Muscle of leg (tissue), 11 donors: ENCODE results near the gene FAM83F. TPM values are rescaled to one million over a fixed set of nuclear protein-coding genes. Genes with fewer than 3 reads are reported as not detected.

ENCODE experiments used
- DNase-seq: peaks from one replicate; pipeline ENCODE4 v3.0.0; 2013
- H3K27ac ChIP-seq: one replicate; pipeline ENCODE4 v1.5.1; 2013; ENCODE audit warnings: mild to moderate bottlenecking, low read length, control low read depth
- H3K27me3 ChIP-seq: one replicate; pipeline ENCODE4 v1.6.1; 2013; ENCODE audit warnings: low read length; ENCODE audit not compliant: control insufficient read depth, insufficient read depth
- H3K36me3 ChIP-seq: one replicate; pipeline ENCODE4 v1.6.1; 2013; ENCODE audit warnings: low read length; ENCODE audit not compliant: control insufficient read depth, insufficient read depth
- H3K4me1 ChIP-seq: one replicate; pipeline ENCODE4 v1.6.1; 2013; ENCODE audit warnings: low read length; ENCODE audit not compliant: control insufficient read depth, insufficient read depth
- H3K4me3 ChIP-seq: one replicate; pipeline ENCODE4 v1.5.1; 2013; ENCODE audit warnings: low read length, control low read depth
- H3K9me3 ChIP-seq: replicated peaks from 2 replicates; pipeline ENCODE4 v1.6.1; 2013; ENCODE audit warnings: low read depth, low read length; ENCODE audit not compliant: control insufficient read depth
- WGBS: methylation state at CpG from one replicate; pipeline ENCODE4 v1.1.5; 2013; ENCODE audit warnings: missing lambda C conversion rate; ENCODE audit not compliant: insufficient coverage; 5-methylcytosine and 5-hydroxymethylcytosine counted together
- polyA plus RNA-seq, 8 donors: library from polyadenylated mRNA; unstranded; fragments of 120-200 nt; gene quantifications; one replicate each; pipeline versions ENCODE4 v1.2.1 to v1.2.3, GENCODE V29; 2013; ENCODE audit warnings: inconsistent platforms in 1 of 8, low replicate concordance in 1 of 8; ENCODE audit not compliant: insufficient read length in 8 of 8, insufficient read depth in 1 of 8
- total RNA-seq: library from RNA; stranded (reverse); fragments of 120-200 nt; gene quantifications from one replicate; pipeline ENCODE4 v1.2.4, GENCODE V29; 2013

The FAM83F gene
- total and polyA plus RNA-seq, 9 donors: 0.06 to 0.82 (median 0.27) TPM

DNA sequence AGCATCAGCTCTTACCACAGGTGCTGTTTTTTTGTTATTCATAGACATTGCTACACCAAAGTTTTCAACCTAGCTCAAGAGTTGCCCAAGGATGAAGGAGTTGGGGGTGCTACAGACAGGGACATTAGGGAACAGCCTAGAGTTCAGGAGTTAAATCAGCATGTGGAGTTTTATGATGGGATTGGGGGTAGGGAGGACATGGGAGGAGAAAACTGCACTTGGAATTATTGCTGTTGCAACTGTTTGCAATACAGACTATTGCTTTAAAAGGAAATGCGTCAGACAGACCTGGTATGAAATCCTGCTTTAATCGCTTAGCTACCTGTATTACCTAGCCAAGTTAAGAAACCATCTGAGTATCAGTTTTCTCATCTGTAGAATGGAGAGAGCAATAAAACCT lies 28.3 kb upstream of the FAM83F start:
- Histone ChIP-seq H3K4me1 (no peaks in the 10 kb centered on the region), H3K9me3 (no peaks in the 10 kb centered on the region), H3K27ac (no peak overlapping the region), H3K27me3 (peaks cover 16% of the 10 kb centered on the region), H3K36me3 (no peaks in the 10 kb centered on the region), H3K4me3 (no peak overlapping the region)
- no peak for DNase-seq
- WGBS: no CpG with 5 or more reads among the region's 2 CpGs

DNA sequence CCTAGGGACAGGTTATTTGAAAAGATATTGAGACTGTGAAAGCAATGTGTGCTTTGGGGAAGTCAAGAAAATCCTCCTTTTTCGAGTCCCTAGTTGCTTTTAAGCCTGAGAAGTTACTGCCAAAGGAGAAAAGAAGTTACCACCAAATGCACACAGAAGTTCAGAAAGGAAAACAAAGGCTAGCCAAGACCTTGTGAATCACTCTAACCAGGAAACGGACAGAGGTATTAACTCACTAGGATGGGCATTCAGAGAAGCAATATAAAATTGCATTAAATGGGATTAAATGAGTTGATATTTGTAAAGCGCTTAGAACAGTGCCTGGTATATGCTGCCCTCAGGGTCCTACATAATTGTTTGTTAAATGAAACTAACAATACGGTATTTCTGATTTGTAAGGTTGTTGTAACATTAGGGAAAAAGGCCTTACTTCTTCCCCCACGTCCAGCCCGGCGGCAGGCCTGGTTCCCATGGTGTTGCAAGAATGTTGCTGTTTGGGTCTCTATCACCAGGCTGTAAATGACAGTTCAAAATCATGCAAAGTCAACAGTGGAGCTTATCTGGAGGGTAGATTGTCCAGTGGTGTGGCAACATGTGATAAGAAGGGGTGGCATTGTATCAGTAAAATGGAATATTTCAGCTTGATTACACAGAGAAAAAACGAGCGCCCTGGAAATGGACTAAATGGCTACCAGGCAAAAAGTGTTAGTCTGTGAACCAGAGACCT lies 27.5 kb upstream of the FAM83F start:
- Histone ChIP-seq H3K4me1 (no peaks in the 10 kb centered on the region), H3K27me3 (peaks cover 22% of the 10 kb centered on the region), H3K36me3 (no peaks in the 10 kb centered on the region), H3K9me3 (no peaks in the 10 kb centered on the region), H3K27ac (no peak overlapping the region), H3K4me3 (no peak overlapping the region)
- WGBS: 93% methylated on average over 3 of the region's 9 CpGs
- no peak for DNase-seq

DNA sequence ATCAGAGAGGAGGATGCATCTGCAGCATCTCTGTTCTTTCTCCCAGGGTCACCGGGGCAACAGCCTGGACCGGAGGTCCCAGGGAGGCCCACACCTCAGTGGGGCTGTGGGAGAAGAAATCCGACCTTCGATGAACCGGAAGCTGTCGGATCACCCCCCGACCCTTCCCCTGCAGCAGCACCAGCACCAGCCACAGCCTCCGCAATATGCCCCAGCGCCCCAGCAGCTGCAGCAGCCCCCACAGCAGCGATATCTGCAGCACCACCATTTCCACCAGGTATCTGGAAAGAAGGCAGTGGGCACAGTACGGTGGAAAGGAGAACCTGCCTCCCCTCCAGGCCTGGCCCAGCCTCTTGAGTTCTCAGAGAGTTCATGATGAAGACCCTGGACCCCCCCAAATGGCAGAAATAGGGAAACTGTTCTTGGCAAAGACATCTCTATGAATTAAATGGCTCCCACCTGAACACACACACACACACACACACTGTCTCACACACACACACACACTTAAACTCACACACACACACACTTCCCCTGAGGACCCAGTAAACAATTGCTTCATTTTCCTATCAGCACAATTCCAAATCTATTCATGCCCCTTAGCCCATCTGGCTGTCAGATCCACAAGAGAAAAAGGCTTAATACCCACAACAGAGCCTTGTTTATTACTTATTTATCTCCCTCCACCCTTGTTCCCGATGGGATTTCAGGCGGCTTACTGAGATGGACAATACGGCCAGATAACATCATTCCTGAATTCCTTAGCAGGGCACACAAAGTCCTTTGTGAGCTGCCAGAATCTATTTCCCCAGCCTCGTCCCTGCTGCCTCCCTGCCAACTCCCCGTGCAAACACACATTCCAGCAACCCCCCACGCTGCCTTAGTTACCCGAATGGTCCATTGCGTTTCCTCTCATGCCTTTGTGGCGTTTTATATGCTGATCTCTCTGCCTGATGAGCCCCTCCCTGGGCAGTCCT lies 26.5 kb upstream of the FAM83F start:
- 35% methylated on average over 15 of the region's 20 CpGs for WGBS

DNA sequence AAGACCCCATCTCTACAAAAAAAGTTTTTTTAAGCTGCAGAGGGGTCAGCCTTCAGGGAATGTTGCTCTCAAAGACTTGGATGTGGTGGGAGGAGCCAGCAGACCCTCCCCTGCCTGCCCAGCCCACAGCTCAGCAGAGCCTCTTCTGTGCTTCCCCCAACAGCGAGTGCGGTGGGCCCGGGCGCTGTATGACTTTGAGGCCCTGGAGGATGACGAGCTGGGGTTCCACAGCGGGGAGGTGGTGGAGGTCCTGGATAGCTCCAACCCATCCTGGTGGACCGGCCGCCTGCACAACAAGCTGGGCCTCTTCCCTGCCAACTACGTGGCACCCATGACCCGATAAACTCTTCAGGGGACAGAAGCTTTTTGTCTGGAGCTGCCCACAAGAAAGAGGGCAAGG lies 24.0 kb upstream of the FAM83F start:
- WGBS: 91% methylated on average over 9 of the region's 10 CpGs
- Histone ChIP-seq H3K4me1 (no peaks in the 10 kb centered on the region), H3K27ac (no peak overlapping the region), H3K27me3 (peaks cover 37% of the 10 kb centered on the region), H3K36me3 (no peaks in the 10 kb centered on the region), H3K9me3 (no peaks in the 10 kb centered on the region), H3K4me3 (no peak overlapping the region)
- no peak for DNase-seq

More for the DNA sequence above, 26.5 kb upstream of the FAM83F start:
- H3K9me3 ChIP-seq: no peaks in the 10 kb centered on the region
- no peaks in the 10 kb centered on the region for H3K36me3 ChIP-seq
- no peak for DNase-seq
- peaks cover 29% of the 10 kb centered on the region for H3K27me3 ChIP-seq
- H3K4me3 ChIP-seq: no peak overlapping the region
- H3K27ac ChIP-seq: no peak overlapping the region
- H3K4me1 ChIP-seq: no peaks in the 10 kb centered on the region

DNA sequence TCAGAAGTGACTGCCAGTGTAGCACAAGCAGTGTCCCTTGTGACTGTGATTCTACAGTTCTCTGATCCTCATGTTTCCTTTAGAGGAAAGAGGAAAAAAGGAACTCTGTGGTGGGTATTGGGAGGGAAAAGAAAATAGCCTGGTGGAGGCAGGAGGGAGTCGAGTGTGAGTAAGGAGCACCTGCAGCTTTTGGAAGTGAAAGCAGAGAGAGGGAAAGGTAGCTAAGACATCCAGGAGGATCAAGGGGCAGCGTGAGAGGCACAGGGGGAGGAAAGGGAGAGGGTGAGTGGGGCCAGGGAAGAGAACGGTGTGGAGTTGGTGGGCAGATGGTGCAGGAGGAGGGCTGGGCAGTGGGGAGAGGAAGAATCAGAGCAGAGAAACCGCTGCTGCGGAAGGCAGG lies 22.1 kb upstream of the FAM83F start:
- no peak for DNase-seq
- Histone ChIP-seq H3K27ac (no peak overlapping the region), H3K4me1 (no peaks in the 10 kb centered on the region), H3K4me3 (no peak overlapping the region), H3K27me3 (peaks cover 43% of the 10 kb centered on the region), H3K36me3 (no peaks in the 10 kb centered on the region), H3K9me3 (no peaks in the 10 kb centered on the region)
- WGBS: 35% methylated on average over 5 of the region's 5 CpGs

DNA sequence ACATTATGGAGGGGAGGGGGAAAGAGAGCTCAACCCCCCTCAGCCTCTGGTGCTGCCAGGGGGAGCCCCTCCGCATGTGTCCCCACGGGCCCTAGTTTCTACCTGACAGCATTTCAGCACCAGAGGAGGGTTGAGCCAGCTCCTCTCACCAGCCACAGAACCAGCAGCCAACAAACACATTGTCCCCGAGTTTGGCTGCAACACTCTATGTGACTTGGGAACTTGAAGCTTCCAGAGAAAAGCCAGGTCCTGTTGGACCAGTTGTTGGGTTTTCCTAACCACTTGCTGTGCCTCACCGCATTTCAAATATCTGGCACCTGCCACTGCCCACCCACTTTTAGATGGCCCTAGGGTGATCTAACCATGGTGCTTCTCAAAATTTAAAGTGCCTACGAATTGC lies 21.1 kb upstream of the FAM83F start:
- H3K4me3 ChIP-seq: no peak overlapping the region
- WGBS: 84% methylated on average over 4 of the region's 5 CpGs
- no peak overlapping the region for H3K27ac ChIP-seq
- H3K27me3 ChIP-seq: peaks cover 38% of the 10 kb centered on the region
- DNase-seq: no peak
- H3K36me3 ChIP-seq: no peaks in the 10 kb centered on the region
- H3K9me3 ChIP-seq: no peaks in the 10 kb centered on the region
- no peaks in the 10 kb centered on the region for H3K4me1 ChIP-seq

DNA sequence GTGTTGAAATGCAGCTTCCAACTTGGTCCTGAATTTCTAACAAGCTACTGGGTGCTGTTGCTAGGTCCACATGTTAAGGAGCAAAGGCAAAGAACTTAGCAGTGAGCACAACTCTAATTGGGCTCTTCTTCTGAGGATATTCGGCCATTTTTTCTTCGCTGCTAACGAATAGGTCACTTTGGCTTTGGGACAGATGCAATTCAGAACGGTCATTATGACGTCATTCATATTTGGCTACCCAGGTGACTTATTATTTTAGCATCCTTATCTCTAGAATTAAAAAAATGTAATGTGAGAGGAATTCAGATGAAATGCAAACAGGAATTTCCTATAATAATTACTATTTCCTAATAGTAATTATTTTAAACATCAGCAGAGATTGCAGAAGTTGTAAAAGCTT lies 20.7 kb upstream of the FAM83F start:
- Histone ChIP-seq H3K27ac (no peak overlapping the region), H3K4me1 (no peaks in the 10 kb centered on the region), H3K4me3 (no peak overlapping the region), H3K27me3 (peaks cover 38% of the 10 kb centered on the region), H3K36me3 (no peaks in the 10 kb centered on the region), H3K9me3 (no peaks in the 10 kb centered on the region)
- no peak for DNase-seq
- no CpG with 5 or more reads among the region's 5 CpGs for WGBS

DNA sequence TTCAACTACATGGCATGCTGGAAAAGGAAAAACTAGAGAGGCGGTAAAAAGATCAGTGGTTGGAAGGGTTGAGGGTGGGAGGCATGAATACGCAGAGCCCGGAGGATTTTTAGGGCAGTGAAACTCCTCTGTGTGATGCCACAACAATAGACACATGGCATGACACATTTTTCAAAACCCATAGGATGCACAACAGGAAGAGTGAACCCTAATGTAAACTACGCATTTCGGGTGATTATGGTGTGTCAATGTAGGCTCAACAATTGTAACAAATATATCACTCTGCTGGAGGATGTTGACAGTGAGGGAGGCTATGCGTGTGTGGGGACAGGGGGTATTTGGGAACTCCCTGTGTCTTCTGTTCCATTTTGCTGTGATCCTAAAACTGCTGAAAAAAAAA lies 15.7 kb upstream of the FAM83F start:
- WGBS: 0% methylated on average over 1 of the region's 6 CpGs
- no peaks in the 10 kb centered on the region for H3K4me1 ChIP-seq
- no peak for DNase-seq
- H3K9me3 ChIP-seq: no peaks in the 10 kb centered on the region
- H3K27me3 ChIP-seq: peaks cover 15% of the 10 kb centered on the region
- no peaks in the 10 kb centered on the region for H3K36me3 ChIP-seq
- H3K4me3 ChIP-seq: no peak overlapping the region
- no peak overlapping the region for H3K27ac ChIP-seq

DNA sequence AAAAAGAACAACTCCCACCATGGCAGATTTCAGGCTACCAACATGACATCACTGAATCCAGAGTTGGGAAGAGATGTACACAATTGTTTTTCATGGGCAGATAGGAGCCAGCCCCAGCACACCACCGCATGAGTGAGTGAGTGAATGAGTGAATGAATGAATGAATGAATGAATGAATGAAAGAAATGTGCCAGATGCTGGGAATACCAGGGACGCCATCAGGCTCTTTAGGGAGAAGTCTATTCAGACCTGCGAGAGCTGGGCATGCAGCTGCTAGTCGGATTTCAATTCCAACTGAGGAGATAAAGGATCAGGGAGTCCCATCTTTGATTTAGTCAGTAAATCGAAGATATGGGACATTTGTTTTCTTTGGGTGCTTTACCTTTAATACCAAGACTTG lies 15.3 kb upstream of the FAM83F start:
- no peaks in the 10 kb centered on the region for H3K4me1 ChIP-seq
- H3K9me3 ChIP-seq: no peaks in the 10 kb centered on the region
- H3K36me3 ChIP-seq: no peaks in the 10 kb centered on the region
- no peak overlapping the region for H3K4me3 ChIP-seq
- WGBS: 98% methylated on average over 4 of the region's 5 CpGs
- no peak overlapping the region for H3K27ac ChIP-seq
- DNase-seq: no peak
- H3K27me3 ChIP-seq: peaks cover 13% of the 10 kb centered on the region

DNA sequence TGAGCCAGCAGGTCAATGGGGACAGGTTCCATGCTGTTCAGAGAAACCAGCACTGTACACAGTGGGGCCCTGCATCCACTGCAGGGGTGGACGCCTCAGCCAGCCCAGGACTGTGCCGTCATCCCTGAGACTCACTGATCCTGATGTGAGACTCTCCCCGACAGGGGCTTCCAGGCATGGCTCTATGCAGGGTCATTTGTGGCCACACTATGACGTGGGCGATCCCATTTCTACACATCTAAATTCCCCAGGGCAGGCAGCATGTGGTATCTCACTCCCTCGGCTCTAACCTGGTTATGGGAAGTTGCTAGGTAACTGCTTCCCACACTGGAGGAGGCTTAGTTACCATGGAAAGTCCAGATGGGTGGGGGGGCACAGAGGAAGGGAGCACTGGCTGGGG lies 14.2 kb upstream of the FAM83F start:
- H3K36me3 ChIP-seq: no peaks in the 10 kb centered on the region
- H3K4me3 ChIP-seq: no peak overlapping the region
- DNase-seq: no peak
- H3K27me3 ChIP-seq: peaks cover 17% of the 10 kb centered on the region
- no peak overlapping the region for H3K27ac ChIP-seq
- WGBS: 50% methylated on average over 2 of the region's 6 CpGs
- H3K4me1 ChIP-seq: no peaks in the 10 kb centered on the region
- H3K9me3 ChIP-seq: no peaks in the 10 kb centered on the region
